Stimulated activated CD8-positive, alpha-beta memory T cell treated with anti-CD3 and anti-CD28 coated beads, Interleukin-15, amount 100 ng/mL, for 1 hour (primary cell): Measurements from ENCODE around the gene MICU2.

Experiments used
- DNase-seq: peaks from one replicate; pipeline ENCODE4 v3.0.0-alpha.2; 2020; ENCODE audit warnings: low read depth

MICU2 gene

GRCh38 chr13:21603531-21604448, at the start of gene MICU2:
MICU2 (minus strand) TSS chr13:21604170; CDS start chr13:21604148, 22 bp downstream.
- peak; percentile 91 for DNase-seq

GRCh38 chr13:21641629-21642028, 37.7 kb upstream of the MICU2 start:
- DNase-seq, result no peak

GRCh38 chr13:21639561-21639960, 35.6 kb upstream of the MICU2 start:
- DNase-seq, result no peak

- DNase-seq, result peak; percentile 20
These were observed 34.6 kb upstream of the MICU2 start for GRCh38 chr13:21638319-21639282.

GRCh38 chr13:21637296-21637695, 33.3 kb upstream of the MICU2 start:
- DNase-seq, result no peak

GRCh38 chr13:21636656-21637055, 32.7 kb upstream of the MICU2 start:
- no peak for DNase-seq

- DNase-seq, result no peak
These were observed 28.2 kb upstream of the MICU2 start for GRCh38 chr13:21632196-21632595.

GRCh38 chr13:21625366-21625765, 21.4 kb upstream of the MICU2 start:
- no peak for DNase-seq

GRCh38 chr13:21620861-21621260, 16.9 kb upstream of the MICU2 start:
- no peak for DNase-seq

GRCh38 chr13:21619633-21620220, 15.8 kb upstream of the MICU2 start:
- DNase-seq, result no peak

GRCh38 chr13:21616880-21617279, 12.9 kb upstream of the MICU2 start:
- DNase-seq, result no peak

GRCh38 chr13:21616205-21616866, 12.4 kb upstream of the MICU2 start:
- DNase-seq, result no peak

GRCh38 chr13:21615427-21615826, 11.5 kb upstream of the MICU2 start:
- no peak for DNase-seq

GRCh38 chr13:21613791-21614190, 9.8 kb upstream of the MICU2 start:
- DNase-seq, result no peak

- no peak for DNase-seq
These were observed 7.4 kb upstream of the MICU2 start for GRCh38 chr13:21611385-21611784.

GRCh38 chr13:21610687-21611086, 6.7 kb upstream of the MICU2 start:
- DNase-seq, result no peak

- DNase-seq, result no peak
These were observed 5.0 kb upstream of the MICU2 start for GRCh38 chr13:21608961-21609360.

- no peak for DNase-seq
These were observed 2.8 kb upstream of the MICU2 start for GRCh38 chr13:21606796-21607195.

GRCh38 chr13:21606251-21606650, 2.3 kb upstream of the MICU2 start:
- DNase-seq, result no peak

- no peak for DNase-seq
These were observed 7.2 kb downstream of the MICU2 start for GRCh38 chr13:21596722-21597121.

GRCh38 chr13:21595546-21595822, 8.5 kb downstream of the MICU2 start:
- no peak for DNase-seq
